Measurements from ENCODE around the gene ITGAL.

The ITGAL gene

GRCh38 chr16:30541502-30542329, 69.2 kb downstream of the ITGAL start:
- DNase-seq (ENCODE audit: low spot score) = no peak

GRCh38 chr16:30543067-30543466, 70.5 kb downstream of the ITGAL start:
- DNase-seq (ENCODE audit: low spot score) = no peak

DNA sequence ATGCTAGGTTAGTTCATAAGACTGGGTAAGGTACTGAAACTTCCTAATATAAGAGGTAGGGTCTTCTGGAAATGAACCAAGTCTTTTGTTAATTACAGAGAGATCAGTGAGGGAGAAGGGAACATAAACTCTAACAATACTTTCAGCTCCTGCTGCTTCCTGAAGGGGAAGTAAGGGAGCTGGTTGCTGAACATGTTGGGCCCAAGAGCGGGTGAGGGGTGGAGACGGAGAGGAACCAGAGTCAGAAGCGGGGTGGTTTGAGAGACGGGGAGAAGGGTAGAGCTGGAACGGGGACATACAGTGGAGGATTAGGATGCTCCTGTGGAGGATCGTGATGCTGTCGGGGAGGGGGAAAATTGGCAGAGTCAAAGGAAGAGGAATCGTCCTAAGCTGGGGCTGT, 73.6 kb downstream of the ITGAL start:
- DNase-seq (ENCODE audit: low spot score) = no peak

DNA sequence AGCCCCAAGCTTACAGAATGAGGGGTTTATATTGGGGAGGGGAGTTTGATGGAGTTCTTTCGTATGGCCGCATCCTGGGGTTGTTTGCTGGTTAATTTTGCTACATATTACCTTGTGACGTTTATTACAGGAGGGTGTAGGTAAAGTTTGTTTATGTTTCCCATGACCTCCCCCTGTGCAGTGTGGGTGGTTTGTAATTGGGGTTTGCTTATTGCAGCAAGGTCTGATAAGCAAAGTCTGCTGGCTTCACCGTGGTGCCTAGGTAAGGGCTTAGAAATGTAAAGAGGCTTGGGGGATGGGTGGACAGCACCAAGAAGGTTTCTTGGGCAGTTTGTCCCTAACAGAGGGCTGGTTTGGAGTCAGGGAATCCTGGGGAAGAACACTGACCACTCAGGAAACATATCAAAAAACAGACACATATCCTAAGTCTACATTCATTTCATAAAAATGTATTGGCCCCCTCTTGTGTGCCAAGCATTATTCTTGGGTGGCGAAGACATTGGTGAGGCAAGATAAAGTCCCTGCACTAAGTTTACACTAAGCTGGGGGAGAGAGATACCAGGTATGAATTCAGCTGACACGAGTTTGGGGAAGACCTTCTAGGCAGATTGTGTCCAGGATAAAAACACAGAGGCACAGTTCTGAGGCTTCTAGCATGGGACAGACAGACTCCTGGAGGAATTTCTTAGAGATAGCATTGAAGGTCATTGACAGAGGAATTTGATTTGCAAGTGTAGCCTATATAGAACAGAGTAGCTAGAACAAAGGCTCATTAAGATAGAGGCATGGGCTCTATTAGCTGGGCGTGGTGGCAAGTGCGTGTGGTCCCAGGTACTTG, 76.1 kb downstream of the ITGAL start:
- no peak for DNase-seq (ENCODE audit: low spot score)

- DNase-seq (ENCODE audit: low spot score) = no peak
These were observed 79.2 kb downstream of the ITGAL start for GRCh38 chr16:30551781-30552180.

DNA sequence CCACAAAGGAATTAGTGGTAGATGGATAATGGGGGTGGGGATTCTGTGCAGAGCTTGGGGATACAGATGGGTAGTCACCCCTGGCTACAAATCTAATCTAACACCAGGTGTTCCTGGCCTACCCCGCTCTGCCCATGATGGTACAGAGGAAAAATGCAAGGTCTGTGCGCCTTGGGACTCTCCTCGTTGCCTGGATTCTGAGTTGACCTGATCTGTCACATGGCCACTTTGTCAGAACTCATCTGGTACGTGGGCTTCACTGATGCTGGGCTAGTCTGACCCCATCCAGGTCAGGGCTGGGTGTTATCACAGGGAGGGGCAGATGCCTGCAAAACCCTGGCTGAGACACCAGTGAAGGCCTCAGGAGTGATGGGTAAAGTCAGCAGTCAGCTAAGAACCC, 80.4 kb downstream of the ITGAL start:
- DNase-seq (ENCODE audit: low spot score) = no peak

- no peak for DNase-seq (ENCODE audit: low spot score)
These were observed 80.9 kb downstream of the ITGAL start for GRCh38 chr16:30553393-30553899.

DNA sequence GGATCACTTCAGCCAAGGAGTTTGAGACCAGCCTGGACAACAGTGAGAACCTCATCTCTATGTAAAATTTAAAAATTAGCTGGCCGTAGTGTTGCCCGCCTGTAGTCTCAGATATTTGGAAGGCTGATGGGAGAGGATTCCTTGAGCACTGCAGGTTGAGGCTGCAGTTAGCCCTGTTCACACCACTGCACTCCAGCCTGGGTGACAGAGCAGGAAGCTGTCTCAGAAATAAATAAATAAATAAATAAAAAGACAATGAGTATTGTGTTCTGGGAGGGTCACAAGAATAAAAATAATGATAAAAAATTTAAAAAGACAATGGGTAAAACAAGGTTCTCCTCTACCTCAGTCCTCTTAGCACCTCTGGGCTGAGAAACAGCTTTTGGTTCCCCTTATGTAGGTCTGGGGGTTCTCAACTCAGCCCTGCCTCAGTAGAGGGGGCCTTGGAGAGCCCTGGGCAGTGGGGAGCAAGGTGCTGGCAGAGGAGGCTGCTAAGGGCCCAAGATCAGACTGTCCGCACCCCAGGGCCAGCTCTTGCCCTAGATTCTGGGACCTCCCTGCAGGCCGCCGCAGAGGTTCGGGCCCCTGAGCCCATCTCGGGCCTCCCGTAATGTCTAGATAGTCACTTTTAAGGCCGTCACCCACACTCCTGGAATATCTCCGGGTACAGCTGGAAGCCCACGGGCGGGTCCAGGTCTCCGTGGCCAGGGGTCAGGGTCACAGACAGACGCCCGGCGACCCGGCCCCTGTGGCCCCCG, 82.2 kb downstream of the ITGAL start:
- DNase-seq (ENCODE audit: low spot score) = no peak

GRCh38 chr16:30555315-30556124, 83.0 kb downstream of the ITGAL start:
- DNase-seq (ENCODE audit: low spot score) = no peak

DNA sequence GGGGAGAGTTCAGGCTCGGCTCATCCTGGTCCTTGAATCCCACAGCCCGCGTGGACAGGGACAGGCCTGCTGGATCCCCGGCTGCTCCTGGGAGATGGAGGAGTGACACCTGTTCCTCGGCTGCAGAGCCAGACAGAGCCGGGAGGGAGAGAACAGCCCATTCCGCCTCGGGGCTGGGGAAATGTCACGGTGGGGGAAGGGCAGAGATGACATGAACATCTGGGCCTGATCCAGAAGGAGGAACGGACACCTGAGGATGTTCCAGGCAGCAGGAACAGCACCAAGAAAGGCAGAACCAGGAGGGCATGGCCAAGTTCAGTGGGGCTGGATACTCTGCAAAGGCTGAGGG, 83.6 kb downstream of the ITGAL start:
- DNase-seq (ENCODE audit: low spot score) = no peak

DNA sequence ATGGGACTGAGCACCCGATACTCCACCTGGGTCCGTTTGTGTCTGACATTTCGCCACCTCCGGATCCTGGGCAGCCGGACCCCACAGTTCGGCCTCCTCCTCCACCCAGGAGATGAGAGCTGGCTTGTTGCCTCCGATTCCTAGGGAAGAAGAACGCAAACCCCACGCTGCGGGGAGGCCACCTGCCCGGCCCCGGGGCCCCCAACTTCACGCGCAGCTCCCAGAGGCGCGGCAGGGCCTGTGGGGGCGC, 85.1 kb downstream of the ITGAL start:
- no peak for DNase-seq (ENCODE audit: low spot score)

GRCh38 chr16:30557957-30558788, 85.6 kb downstream of the ITGAL start, which contains the start of gene ZNF764:
Gene ZNF764 (minus strand): TSS chr16:30558374. CDS start chr16:30558182, 192 bp downstream.
- peak; percentile 99 for DNase-seq (ENCODE audit: low spot score)

DNA sequence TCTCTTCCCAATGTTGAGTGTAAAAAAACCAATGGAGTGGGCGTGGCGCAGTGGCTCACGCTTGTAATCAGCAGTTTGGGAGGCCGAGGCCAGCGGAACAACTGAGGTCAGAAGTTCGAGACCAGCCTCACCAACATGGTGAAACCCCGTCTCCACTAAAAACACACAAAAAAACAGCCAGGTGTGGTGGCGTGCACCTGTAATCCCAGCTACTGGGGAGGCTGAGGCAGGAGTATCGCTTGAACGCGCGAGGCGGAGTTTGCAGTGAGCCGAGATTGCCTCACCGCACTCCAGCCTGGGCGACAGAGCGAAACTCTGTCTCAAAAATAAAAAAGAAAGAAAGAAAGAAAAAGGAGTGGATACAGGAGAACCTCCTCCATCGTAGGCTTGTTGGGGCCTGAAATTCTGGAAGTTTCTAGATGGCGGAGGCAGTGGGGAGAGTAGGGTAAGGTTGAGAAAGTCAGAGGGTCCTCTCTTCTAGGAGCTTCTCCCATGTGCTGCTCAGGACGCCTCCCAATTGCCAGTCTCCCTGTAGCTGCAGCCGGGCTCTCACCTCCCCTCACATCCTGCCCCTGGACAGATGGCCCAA, 86.3 kb downstream of the ITGAL start:
- no peak for DNase-seq (ENCODE audit: low spot score)

- no peak for DNase-seq (ENCODE audit: low spot score)
These were observed 87.1 kb downstream of the ITGAL start for GRCh38 chr16:30559690-30560089.

DNA sequence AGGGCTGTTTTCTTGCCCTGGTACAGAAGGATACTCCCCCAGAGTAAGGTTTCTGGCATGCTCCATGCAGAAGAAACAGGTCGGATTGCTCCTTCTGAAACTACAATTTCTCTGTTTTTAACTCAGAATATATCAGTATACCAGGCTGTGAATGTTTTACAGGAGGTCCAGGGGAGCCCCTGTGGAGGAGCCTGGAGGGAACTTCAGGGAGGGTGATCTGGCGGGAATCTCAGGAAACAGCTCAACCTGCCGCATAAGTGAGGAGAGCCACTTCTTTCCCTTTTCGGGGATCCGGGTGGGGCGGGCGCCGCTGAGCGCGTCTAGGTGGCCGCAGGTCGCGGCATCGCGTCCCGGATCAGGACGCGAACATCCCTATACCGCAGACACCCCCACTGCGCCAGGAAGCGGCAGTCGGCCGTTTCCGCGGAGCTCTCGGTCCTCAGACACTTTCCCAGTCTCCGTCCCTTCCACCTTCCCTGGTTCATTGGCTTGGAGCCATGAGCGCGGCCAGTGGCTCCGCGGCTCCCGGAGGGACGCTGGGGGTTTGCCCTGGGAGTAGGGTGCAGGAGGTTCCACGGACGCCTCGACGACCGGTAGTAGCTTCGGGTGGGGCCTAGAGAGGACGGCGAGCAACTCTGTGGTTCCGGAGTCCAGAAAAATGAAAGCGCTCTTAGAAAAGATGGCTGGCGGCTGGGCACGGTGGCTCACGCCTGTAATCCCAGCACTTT, 88.7 kb downstream of the ITGAL start:
- no peak for DNase-seq (ENCODE audit: low spot score)

GRCh38 chr16:30562021-30562420, 89.5 kb downstream of the ITGAL start:
- no peak for DNase-seq (ENCODE audit: low spot score)

GRCh38 chr16:30565526-30565925, 93.0 kb downstream of the ITGAL start:
- no peak for DNase-seq (ENCODE audit: low spot score)

DNA sequence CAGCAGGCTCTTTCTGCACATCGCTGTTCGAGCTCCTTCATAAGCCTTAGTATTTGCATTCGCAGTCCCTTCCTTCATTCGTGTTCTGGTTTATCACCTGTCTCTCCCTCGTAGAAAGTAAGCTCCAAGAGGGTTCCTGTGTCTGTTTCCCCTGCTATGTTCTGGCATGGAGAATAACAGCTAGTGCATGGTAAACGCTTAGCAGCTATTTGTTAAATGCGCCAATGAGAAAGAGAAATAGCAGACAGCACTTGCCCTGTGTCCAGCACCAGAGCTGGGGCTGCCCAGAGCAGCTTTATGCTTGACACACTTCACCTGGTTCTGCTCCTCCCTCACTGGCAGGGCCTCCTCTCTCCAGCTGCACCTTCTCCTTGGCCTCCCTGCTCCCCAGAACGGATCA, 93.4 kb downstream of the ITGAL start:
- no peak for DNase-seq (ENCODE audit: low spot score)

DNA sequence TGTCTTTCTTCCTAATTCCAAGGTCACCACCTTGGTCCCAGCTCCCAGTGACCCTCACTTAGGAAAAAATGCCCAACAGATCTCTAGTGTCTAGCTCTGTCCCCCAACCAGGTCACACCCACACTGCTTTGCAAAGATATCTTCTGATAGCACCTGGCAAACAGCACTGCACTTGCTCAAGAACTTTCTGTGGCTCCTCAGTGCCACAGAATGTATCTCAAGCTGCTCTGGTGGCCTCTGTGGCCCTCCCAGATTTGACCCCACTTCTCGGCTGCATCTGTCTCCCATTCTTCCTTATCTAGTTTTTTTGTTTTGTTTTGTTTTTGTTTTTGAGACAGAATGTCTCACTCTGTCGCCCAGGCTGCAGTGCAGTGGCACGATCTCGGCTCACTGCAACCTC, 94.0 kb downstream of the ITGAL start:
- no peak for DNase-seq (ENCODE audit: low spot score)

Data from globus pallidus (tissue), 1 donor.